H9 (cell line): Measurements from ENCODE around the gene TMEM221. TPM values are rescaled to one million over a fixed set of nuclear protein-coding genes. Genes with fewer than 3 reads are reported as not detected.

Experiments
- DNase-seq: peaks from one replicate; pipeline ENCODE4 v3.0.0-alpha.2; 2017
- H2AFZ ChIP-seq: one replicate; pipeline ENCODE4 v1.6.1; 2013; ENCODE audit warnings: mild to moderate bottlenecking, low read length, control low read depth, moderate library complexity
- H2AK5ac ChIP-seq: 2 replicates; pipeline ENCODE4 v1.6.1; 2013; ENCODE audit warnings: low read length, control low read depth, mixed read lengths; ENCODE audit not compliant: insufficient read length
- H2BK120ac ChIP-seq: one replicate; pipeline ENCODE4 v1.6.1; 2013; ENCODE audit warnings: low read depth, mild to moderate bottlenecking, low read length, control low read depth, inconsistent platforms; ENCODE audit not compliant: poor library complexity, severe bottlenecking
- H2BK12ac ChIP-seq: 2 replicates; pipeline ENCODE4 v1.6.1; 2013; ENCODE audit warnings: low read length, control low read depth, mixed read lengths, low read depth; ENCODE audit not compliant: insufficient read length
- H2BK15ac ChIP-seq: 2 replicates; pipeline ENCODE4 v1.6.1; 2013; ENCODE audit warnings: low read depth, low read length, control low read depth
- H2BK20ac ChIP-seq: one replicate; pipeline ENCODE4 v1.6.1; 2013; ENCODE audit warnings: low read depth, mild to moderate bottlenecking, low read length, control low read depth, inconsistent platforms; ENCODE audit not compliant: poor library complexity, severe bottlenecking
- H2BK5ac ChIP-seq: 2 replicates; pipeline ENCODE4 v1.6.1; 2013; ENCODE audit warnings: low read length, control low read depth, mixed read lengths; ENCODE audit not compliant: insufficient read length
- H3K14ac ChIP-seq: 2 replicates; pipeline ENCODE4 v1.6.1; 2013; ENCODE audit warnings: low read length, control low read depth; ENCODE audit not compliant: insufficient read depth
- H3K18ac ChIP-seq: 2 replicates; pipeline ENCODE4 v1.6.1; 2013; ENCODE audit warnings: low read depth, mild to moderate bottlenecking, mixed read lengths, low read length, control low read depth; ENCODE audit not compliant: insufficient read length
- H3K23ac ChIP-seq: 2 replicates; pipeline ENCODE4 v1.6.1; 2013; ENCODE audit warnings: low read length, control low read depth, mixed read lengths, low read depth; ENCODE audit not compliant: insufficient read length
- H3K23me2 ChIP-seq: 2 replicates; pipeline ENCODE4 v1.6.1; 2013; ENCODE audit warnings: low read depth, mild to moderate bottlenecking, mixed read lengths, low read length, control low read depth; ENCODE audit not compliant: insufficient read length, poor library complexity, severe bottlenecking
- H3K27ac ChIP-seq: 2 replicates; pipeline ENCODE4 v1.5.1; 2013; ENCODE audit warnings: low read length, control low read depth, mixed read lengths, low read depth; ENCODE audit not compliant: insufficient read length
- H3K27me3 ChIP-seq: 2 replicates; pipeline ENCODE4 v1.6.1; 2013; ENCODE audit warnings: low read length, control low read depth, inconsistent platforms; ENCODE audit not compliant: insufficient read depth
- H3K4ac ChIP-seq: 2 replicates; pipeline ENCODE4 v1.6.1; 2013; ENCODE audit warnings: low read depth, mild to moderate bottlenecking, control low read depth, inconsistent platforms, low read length, moderate library complexity
- H3K4me1 ChIP-seq: 2 replicates; pipeline ENCODE4 v1.6.1; 2013; ENCODE audit warnings: low read length, control low read depth, inconsistent platforms; ENCODE audit not compliant: insufficient read depth
- H3K4me2 ChIP-seq: 2 replicates; pipeline ENCODE4 v1.6.1; 2013; ENCODE audit warnings: low read length, control low read depth, mixed read lengths; ENCODE audit not compliant: insufficient read length, insufficient read depth
- H3K56ac ChIP-seq: 2 replicates; pipeline ENCODE4 v1.6.1; 2013; ENCODE audit warnings: low read depth, mild to moderate bottlenecking, mixed read lengths, low read length, control low read depth; ENCODE audit not compliant: insufficient read length
- H3K79me1 ChIP-seq: 2 replicates; pipeline ENCODE4 v1.6.1; 2013; ENCODE audit warnings: low read depth, mild to moderate bottlenecking, moderate library complexity, low read length, control low read depth, inconsistent platforms; ENCODE audit not compliant: insufficient read depth, poor library complexity, severe bottlenecking
- H3K79me2 ChIP-seq: 2 replicates; pipeline ENCODE4 v1.6.1; 2013; ENCODE audit warnings: low read length, control low read depth, inconsistent platforms; ENCODE audit not compliant: insufficient read depth
- H3K9ac ChIP-seq: 2 replicates; pipeline ENCODE4 v1.6.1; 2013; ENCODE audit warnings: low read length, control low read depth, mixed read lengths; ENCODE audit not compliant: insufficient read length; ENCODE audit errors: extremely low read depth
- H3K9me3 ChIP-seq: one replicate; pipeline ENCODE4 v1.6.1; 2013; ENCODE audit warnings: low read depth, low read length, inconsistent platforms; ENCODE audit not compliant: control insufficient read depth
- H3T11ph ChIP-seq: one replicate; pipeline ENCODE4 v1.6.1; 2013; ENCODE audit warnings: mild to moderate bottlenecking, low read length, control low read depth, inconsistent platforms
- H4K20me1 ChIP-seq: one replicate; pipeline ENCODE4 v1.6.1; 2013; ENCODE audit not compliant: control insufficient read depth, insufficient read length, insufficient read depth
- H4K5ac ChIP-seq: 2 replicates; pipeline ENCODE4 v1.6.1; 2013; ENCODE audit warnings: low read depth, mild to moderate bottlenecking, mixed read lengths, low read length, control low read depth; ENCODE audit not compliant: insufficient read length
- H4K8ac ChIP-seq: replicated peaks from 2 replicates; pipeline ENCODE4 v1.6.1; 2013; ENCODE audit warnings: low read length, control low read depth, mixed read lengths, low read depth; ENCODE audit not compliant: insufficient read length
- H4K91ac ChIP-seq: 2 replicates; pipeline ENCODE4 v1.6.1; 2013; ENCODE audit warnings: low read depth, mild to moderate bottlenecking, moderate library complexity, mixed read lengths, low read length, control low read depth; ENCODE audit not compliant: insufficient read length
- H3K27ac Mint-ChIP-seq, 3 experiments: 2 replicates in 2 of 3; 3 replicates in 1 of 3; pipeline ENCODE4 v1.8.0; 2020 to 2021; ENCODE audit warnings: mixed read lengths in 3 of 3, mild to moderate bottlenecking in 1 of 3, moderate library complexity in 1 of 3
- H3K27me3 Mint-ChIP-seq: 2 replicates; pipeline ENCODE4 v1.8.0; 2021; ENCODE audit warnings: low read depth, mild to moderate bottlenecking, moderate library complexity, mixed read lengths
- H3K36me3 Mint-ChIP-seq, 3 experiments: 2 replicates in 2 of 3; 3 replicates in 1 of 3; pipeline ENCODE4 v1.8.0; 2020 to 2021; ENCODE audit warnings: low read depth in 3 of 3, mixed read lengths in 3 of 3; ENCODE audit not compliant: insufficient read depth in 1 of 3
- H3K4me1 Mint-ChIP-seq, 2 experiments: 2 replicates each; pipeline ENCODE4 v1.8.0; 2020; ENCODE audit warnings: mixed read lengths in 2 of 2
- H3K4me3 Mint-ChIP-seq, 2 experiments: 2 replicates in 1 of 2; 3 replicates in 1 of 2; pipeline ENCODE4 v1.8.0; 2020 to 2021; ENCODE audit warnings: mild to moderate bottlenecking in 2 of 2, mixed read lengths in 2 of 2, moderate library complexity in 1 of 2
- H3K9me3 Mint-ChIP-seq, 2 experiments: 2 replicates in 1 of 2; 3 replicates in 1 of 2; pipeline ENCODE4 v1.8.0; 2020; ENCODE audit warnings: mild to moderate bottlenecking in 2 of 2, mixed read lengths in 2 of 2, moderate library complexity in 1 of 2
- WGBS: extraction: QIAGEN DNeasy Blood & Tissue Kit; methylation state at CpG from one replicate; pipeline ENCODE4 v1.1.7; 2013; ENCODE audit warnings: missing lambda C conversion rate, low lambda C conversion rate, mixed read lengths; ENCODE audit not compliant: insufficient read length; ENCODE audit errors: extremely low coverage; 5-methylcytosine and 5-hydroxymethylcytosine counted together
- total RNA-seq: library from RNA; stranded (reverse); gene quantifications from 2 replicates; pipeline ENCODE4 v1.2.1, GENCODE V29; 2021
- TF ChIP-seq, protein P1 (sequence below): fragments of 200-600 bp; sonication (generic); conservative IDR thresholded peaks from 3 replicates; pipeline ENCODE4 v1.8.0; 2021; ENCODE audit warnings: antibody characterized with exemption, mild to moderate bottlenecking

Gene TMEM221
- total RNA-seq, 1 experiment from 2014 or later, result 1.4 TPM

DNA sequence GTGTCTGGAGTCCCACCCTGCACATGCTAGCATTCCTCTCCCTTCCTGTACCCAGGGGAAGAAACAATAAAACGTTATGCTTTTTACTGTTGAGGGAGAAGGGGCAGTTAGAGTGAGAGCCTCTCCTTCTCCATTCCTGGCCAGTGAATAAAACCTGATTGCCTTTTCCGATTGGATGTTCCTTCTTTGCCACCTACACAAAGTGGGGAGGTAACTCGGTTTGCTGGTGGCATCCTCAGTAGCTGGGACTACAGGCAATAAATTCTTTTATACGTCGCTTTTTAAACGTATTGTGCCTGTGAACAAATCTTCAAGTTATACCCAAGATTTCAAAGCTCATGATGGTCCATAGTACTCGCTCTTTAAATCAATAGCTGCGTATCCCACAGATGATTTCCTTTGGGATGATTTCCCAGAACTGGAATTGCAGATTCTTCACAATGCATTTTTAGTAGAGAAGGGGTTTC lies 29.3 kb downstream of the TMEM221 start:
- Mint-ChIP-seq H3K9me3 (no peaks in the 10 kb centered on the region; a peak in 1 of 5 replicates), H3K4me3 (peak overlapping the region; percentile 84 to 94), H3K36me3 (peaks cover 3 to 15% (median 4%) of the 10 kb centered on the region in 3 experiments; a peak in 3 of 7 replicates), H3K4me1 (peaks cover 27 to 40% of the 10 kb centered on the region in 2 experiments), H3K27me3 (peaks cover 24% of the 10 kb centered on the region), H3K27ac (peak overlapping the region; percentile 95 to 97 (median 97))
- H3K14ac ChIP-seq, result no peak overlapping the region
- no peak overlapping the region for H3K23ac ChIP-seq
- no peak overlapping the region for H2BK5ac ChIP-seq
- no peak overlapping the region for H3K4ac ChIP-seq
- H3K9me3 ChIP-seq, result no peaks in the 10 kb centered on the region
- no peak overlapping the region for H2BK12ac ChIP-seq
- H2AK5ac ChIP-seq, result no peak overlapping the region
- no peaks in the 10 kb centered on the region for H3K79me1 ChIP-seq
- H3K27ac ChIP-seq, result peak overlapping the region; percentile 3
- H2BK120ac ChIP-seq, result no peak overlapping the region
- no peak overlapping the region for H4K5ac ChIP-seq
- WGBS, result no CpG with 5 or more reads among the region's 8 CpGs
- H4K91ac ChIP-seq, result no peak overlapping the region
- no peak overlapping the region for H3K18ac ChIP-seq
- no peaks in the 10 kb centered on the region for H4K20me1 ChIP-seq
- H3K56ac ChIP-seq, result no peak overlapping the region
- H4K8ac ChIP-seq, result no peak overlapping the region
- H3K4me1 ChIP-seq, result no peaks in the 10 kb centered on the region; the same call in 1 of the 2 replicates
- H3K4me2 ChIP-seq, result peak overlapping the region; percentile 70
- H2BK20ac ChIP-seq, result no peak overlapping the region
- peak overlapping the region; percentile 11 for H3K9ac ChIP-seq
- TF ChIP-seq, protein P1, sequence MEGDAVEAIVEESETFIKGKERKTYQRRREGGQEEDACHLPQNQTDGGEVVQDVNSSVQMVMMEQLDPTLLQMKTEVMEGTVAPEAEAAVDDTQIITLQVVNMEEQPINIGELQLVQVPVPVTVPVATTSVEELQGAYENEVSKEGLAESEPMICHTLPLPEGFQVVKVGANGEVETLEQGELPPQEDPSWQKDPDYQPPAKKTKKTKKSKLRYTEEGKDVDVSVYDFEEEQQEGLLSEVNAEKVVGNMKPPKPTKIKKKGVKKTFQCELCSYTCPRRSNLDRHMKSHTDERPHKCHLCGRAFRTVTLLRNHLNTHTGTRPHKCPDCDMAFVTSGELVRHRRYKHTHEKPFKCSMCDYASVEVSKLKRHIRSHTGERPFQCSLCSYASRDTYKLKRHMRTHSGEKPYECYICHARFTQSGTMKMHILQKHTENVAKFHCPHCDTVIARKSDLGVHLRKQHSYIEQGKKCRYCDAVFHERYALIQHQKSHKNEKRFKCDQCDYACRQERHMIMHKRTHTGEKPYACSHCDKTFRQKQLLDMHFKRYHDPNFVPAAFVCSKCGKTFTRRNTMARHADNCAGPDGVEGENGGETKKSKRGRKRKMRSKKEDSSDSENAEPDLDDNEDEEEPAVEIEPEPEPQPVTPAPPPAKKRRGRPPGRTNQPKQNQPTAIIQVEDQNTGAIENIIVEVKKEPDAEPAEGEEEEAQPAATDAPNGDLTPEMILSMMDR, result no peak
- no peak for DNase-seq
- H2BK15ac ChIP-seq, result no peak overlapping the region
- H3K27me3 ChIP-seq, result no peaks in the 10 kb centered on the region
- no peaks in the 10 kb centered on the region for H3K79me2 ChIP-seq
- peaks cover 7% of the 10 kb centered on the region for H3K23me2 ChIP-seq
- no peak overlapping the region for H3T11ph ChIP-seq
- no peak overlapping the region for H2AFZ ChIP-seq
